SK-N-SH (cell line): ENCODE results near the gene PTPRD. TPM values are rescaled to one million over a fixed set of nuclear protein-coding genes. Genes with fewer than 3 reads are reported as not detected.
"Not testable (repeated sequence)": the region's sequence is repeated elsewhere in the genome, so short reads cannot be mapped to it uniquely, and the experiment has no call there.

Experiments used
- CTCF ChIA-PET: fragments of 300-600, 350-600 bp; formaldehyde crosslinking; extraction: SDS; loops from one replicate; lab custom pipeline; 2021; lab: Yijun Ruan, JAX
- POLR2A ChIA-PET: fragments of 350-600 bp; sonication (Branson Sonifier 250); formaldehyde crosslinking; extraction: SDS; loops from one replicate; lab custom pipeline; 2020; ENCODE audit warnings: antibody characterized with exemption, inconsistent platforms; lab: Yijun Ruan, JAX
- DNase-seq: peaks from one replicate; pipeline ENCODE4 v3.0.0; 2012
- H2AFZ ChIP-seq: fragments of 200-600 bp; sonication (generic); 2 replicates; pipeline ENCODE4 v1.8.1; 2016; ENCODE audit warnings: antibody characterized with exemption, mild to moderate bottlenecking, low read depth
- H3F3A ChIP-seq: fragments of 200-600 bp; sonication (generic); replicated peaks from 2 replicates; pipeline ENCODE3; 2016; ENCODE audit warnings: antibody characterized with exemption, mild to moderate bottlenecking; ENCODE audit not compliant: insufficient read depth
- H3K27ac ChIP-seq, 2 experiments: fragments of 200-500 bp in 1 of 2; fragments of 200-600 bp in 1 of 2; sonication (Bioruptor generic) in 1 of 2; sonication (generic), shearing (Covaris generic) in 1 of 2; 2 replicates each; pipeline versions ENCODE4 v1.5.1 to v1.6.1; 2014 to 2016; ENCODE audit warnings: low read depth in 2 of 2, inconsistent platforms in 1 of 2, low read length in 1 of 2, mild to moderate bottlenecking in 1 of 2, mixed read lengths in 1 of 2
- H3K27me3 ChIP-seq: fragments of 200-600 bp; sonication (generic), shearing (Covaris generic); 2 replicates; pipeline ENCODE4 v1.6.1; 2016; ENCODE audit warnings: mixed run types; ENCODE audit not compliant: insufficient read depth
- H3K36me3 ChIP-seq, 2 experiments: fragments of 200-500 bp in 1 of 2; fragments of 200-600 bp in 1 of 2; sonication (Bioruptor generic) in 1 of 2; sonication (generic) in 1 of 2; replicated peaks in 1 of 2; 2 replicates each; pipeline versions ENCODE3 to v1.5.1; 2014 to 2016; ENCODE audit warnings: low read length in 1 of 2, mild to moderate bottlenecking in 1 of 2; ENCODE audit not compliant: insufficient read depth in 2 of 2, control insufficient read depth in 1 of 2
- H3K4me1 ChIP-seq, 2 experiments: fragments of 200-500 bp in 1 of 2; fragments of 200-600 bp in 1 of 2; sonication (Bioruptor generic) in 1 of 2; sonication (generic), shearing (Covaris generic) in 1 of 2; 2 replicates each; pipeline versions ENCODE4 v1.5.1 to v1.6.1; 2014 to 2016; ENCODE audit warnings: low read depth in 1 of 2, low read length in 1 of 2, mixed run types in 1 of 2; ENCODE audit not compliant: insufficient read depth in 2 of 2, control insufficient read depth in 1 of 2
- H3K4me2 ChIP-seq: fragments of 200-600 bp; sonication (generic), shearing (Covaris generic); 2 replicates; pipeline ENCODE4 v1.6.1; 2017; ENCODE audit warnings: mixed run types
- H3K4me3 ChIP-seq, 2 experiments: fragments of 200-500 bp in 1 of 2; fragments of 200-600 bp in 1 of 2; sonication (Bioruptor generic) in 1 of 2; sonication (generic), shearing (Covaris generic) in 1 of 2; 2 replicates each; pipeline versions ENCODE4 v1.5.1 to v1.8.1; 2014 to 2016; ENCODE audit warnings: low read depth in 2 of 2, inconsistent platforms in 1 of 2, low read length in 1 of 2, mild to moderate bottlenecking in 1 of 2, mixed read lengths in 1 of 2, moderate library complexity in 1 of 2
- H3K79me2 ChIP-seq: fragments of 200-600 bp; sonication (generic); 2 replicates; pipeline ENCODE4 v1.8.1; 2017; ENCODE audit warnings: mild to moderate bottlenecking; ENCODE audit not compliant: insufficient read depth
- H3K9ac ChIP-seq: fragments of 200-600 bp; sonication (generic); 2 replicates; pipeline ENCODE4 v1.6.1; 2017; ENCODE audit warnings: mixed run types
- H3K9me2 ChIP-seq: fragments of 200-600 bp; sonication (generic); 2 replicates; pipeline ENCODE4 v1.6.1; 2017; ENCODE audit warnings: mixed run types
- H3K9me3 ChIP-seq: fragments of 200-600 bp; sonication (generic); 2 replicates; pipeline ENCODE4 v1.6.1; 2017; ENCODE audit warnings: mixed run types, mild to moderate bottlenecking, moderate library complexity
- H4K20me1 ChIP-seq: fragments of 200-600 bp; sonication (generic); 2 replicates; pipeline ENCODE4 v1.6.1; 2017; ENCODE audit warnings: mild to moderate bottlenecking, mixed run types; ENCODE audit not compliant: insufficient read depth
- CHD2 ChIP-seq: fragments of 150-350 bp; IDR thresholded peaks from 2 replicates; pipeline ENCODE4 v1.6.1; 2018; ENCODE audit warnings: low read length; ENCODE audit not compliant: partially characterized antibody
- CTCF ChIP-seq: fragments of 200-600 bp; sonication (generic); IDR thresholded peaks from 2 replicates; pipeline ENCODE4 v1.6.1; 2017; ENCODE audit warnings: antibody characterized with exemption, mild to moderate bottlenecking, moderate library complexity
- EP300 ChIP-seq, 2 experiments: IDR thresholded peaks; 2 replicates each; pipeline versions ENCODE4 v1.4.0 to v1.6.1; 2012; ENCODE audit warnings: borderline replicate concordance in 1 of 2, low read depth in 1 of 2, low read length in 1 of 2
- EZH2phosphoT487 ChIP-seq: fragments of 200-600 bp; sonication (generic); IDR thresholded peaks from 2 replicates; pipeline ENCODE4 v1.6.1; 2017; ENCODE audit warnings: low read depth, mixed run types, mild to moderate bottlenecking, antibody characterized with exemption, moderate library complexity, borderline replicate concordance
- GABPA ChIP-seq: IDR thresholded peaks from 2 replicates; pipeline ENCODE4 v1.4.0; 2012; ENCODE audit warnings: low read depth, mild to moderate bottlenecking
- MXI1 ChIP-seq: IDR thresholded peaks from 2 replicates; pipeline ENCODE4 v1.6.1; 2012; ENCODE audit warnings: mild to moderate bottlenecking, low read depth, low read length, improper control_type of control experiment
- NFIC ChIP-seq: IDR thresholded peaks from 2 replicates; pipeline ENCODE4 v1.4.0; 2012; ENCODE audit warnings: borderline replicate concordance
- NRF1 ChIP-seq: IDR thresholded peaks from 2 replicates; pipeline ENCODE4 v1.6.1; 2012; ENCODE audit warnings: low read depth, mild to moderate bottlenecking, low read length
- POLR2AphosphoS5 ChIP-seq: IDR thresholded peaks from 2 replicates; pipeline ENCODE4 v1.6.1; 2012; ENCODE audit warnings: low read depth, low read length
- RFX5 ChIP-seq: IDR thresholded peaks from 2 replicates; pipeline ENCODE4 v1.6.1; 2012; ENCODE audit warnings: mild to moderate bottlenecking, improper control_type of control experiment, low read length
- SIN3A ChIP-seq: IDR thresholded peaks from 2 replicates; pipeline ENCODE4 v1.6.1; 2012; ENCODE audit warnings: low read depth, mild to moderate bottlenecking, low read length, moderate library complexity, borderline replicate concordance
- TEAD4 ChIP-seq: IDR thresholded peaks from 2 replicates; pipeline ENCODE4 v1.4.0; 2012; ENCODE audit warnings: mild to moderate bottlenecking, borderline replicate concordance; ENCODE audit not compliant: insufficient read depth
- YY1 ChIP-seq: IDR thresholded peaks from 2 replicates; pipeline ENCODE4 v1.4.0; 2012; ENCODE audit warnings: low read depth, mild to moderate bottlenecking
- WGBS: methylation state at CpG from one replicate; pipeline ENCODE4 v1.1.6; 2017; ENCODE audit warnings: low lambda C conversion rate; 5-methylcytosine and 5-hydroxymethylcytosine counted together
- polyA plus RNA-seq, 3 experiments: library from polyadenylated mRNA; depleted of rRNA; stranded (reverse); fragments of >200 nt; gene quantifications; 2 replicates each; pipeline ENCODE4 v1.2.3, GENCODE V29; 2012

The PTPRD gene
- polyA plus RNA-seq, 1 of the 3 experiments (the other 2 are of a cell fraction) = 0.15 TPM

GRCh38 chr9:8701904-8702303 is 1910.9 kb downstream of the PTPRD start:
- Histone ChIP-seq H3K4me1 (no peaks in the 10 kb centered on the region; a peak in 2 of 4 replicates), H3K36me3 (no peaks in the 10 kb centered on the region), H3K79me2 (no peaks in the 10 kb centered on the region), H3K27ac (no peak overlapping the region), H3K9me3 (no peaks in the 10 kb centered on the region), H3F3A (no peaks in the 10 kb centered on the region), H3K4me3 (no peak overlapping the region), H4K20me1 (no peaks in the 10 kb centered on the region), H2AFZ (no peak overlapping the region), H3K9me2 (no peaks in the 10 kb centered on the region), H3K9ac (no peak overlapping the region), H3K4me2 (no peak overlapping the region), H3K27me3 (no peaks in the 10 kb centered on the region)
- WGBS = 26% methylated on average over 4 of the region's 4 CpGs
- ChIA-PET CTCF (interaction anchor here (0.7 kb wide), 1 partner anchor 184 kb away, joined by 3 read pairs; no protein-coding TSS in a partner anchor), POLR2A (no interaction called here)
- no peak for TF ChIP-seq NRF1
- no peak for TF ChIP-seq GABPA
- no peak for TF ChIP-seq YY1
- no peak for TF ChIP-seq TEAD4
- no peak for TF ChIP-seq EZH2phosphoT487
- TF ChIP-seq CTCF = no peak
- no peak for TF ChIP-seq EP300 (IDR thresholded peaks at IDR 0.05; ENCODE audit: borderline replicate concordance in 1 of 2, low read depth in 1 of 2, low read length in 1 of 2)
- TF ChIP-seq NFIC = no peak
- no peak for TF ChIP-seq CHD2
- TF ChIP-seq POLR2AphosphoS5 = no peak
- no peak for TF ChIP-seq MXI1
- TF ChIP-seq RFX5 = no peak
- TF ChIP-seq SIN3A = no peak
- no peak for DNase-seq

- DNase-seq, H3K27me3 ChIP-seq, H3K27ac ChIP-seq, H3K9ac ChIP-seq, H3K36me3 ChIP-seq, H3K79me2 ChIP-seq, H3F3A ChIP-seq, H3K9me3 ChIP-seq, H3K4me3 ChIP-seq, H4K20me1 ChIP-seq, H3K4me2 ChIP-seq, H2AFZ ChIP-seq, H3K9me2 ChIP-seq, CTCF ChIA-PET, H3K4me1 ChIP-seq: not testable (repeated sequence)
- POLR2A ChIA-PET = interaction anchor here (0.6 kb wide), 1 partner anchor 25 kb away, joined by 6 read pairs; no protein-coding TSS in a partner anchor
- WGBS = 64% methylated on average over 6 of the region's 6 CpGs
Measured at GRCh38 chr9:8697565-8697964, 1915.2 kb downstream of the PTPRD start.
